ENCODE data around the gene RGS14. TPM values are rescaled to one million over a fixed set of nuclear protein-coding genes. Genes with fewer than 3 reads are reported as not detected.

Gene RGS14
- polyA plus RNA-seq, 5 donors, result 3.6 to 14.0 (median 8.5) TPM

DNA sequence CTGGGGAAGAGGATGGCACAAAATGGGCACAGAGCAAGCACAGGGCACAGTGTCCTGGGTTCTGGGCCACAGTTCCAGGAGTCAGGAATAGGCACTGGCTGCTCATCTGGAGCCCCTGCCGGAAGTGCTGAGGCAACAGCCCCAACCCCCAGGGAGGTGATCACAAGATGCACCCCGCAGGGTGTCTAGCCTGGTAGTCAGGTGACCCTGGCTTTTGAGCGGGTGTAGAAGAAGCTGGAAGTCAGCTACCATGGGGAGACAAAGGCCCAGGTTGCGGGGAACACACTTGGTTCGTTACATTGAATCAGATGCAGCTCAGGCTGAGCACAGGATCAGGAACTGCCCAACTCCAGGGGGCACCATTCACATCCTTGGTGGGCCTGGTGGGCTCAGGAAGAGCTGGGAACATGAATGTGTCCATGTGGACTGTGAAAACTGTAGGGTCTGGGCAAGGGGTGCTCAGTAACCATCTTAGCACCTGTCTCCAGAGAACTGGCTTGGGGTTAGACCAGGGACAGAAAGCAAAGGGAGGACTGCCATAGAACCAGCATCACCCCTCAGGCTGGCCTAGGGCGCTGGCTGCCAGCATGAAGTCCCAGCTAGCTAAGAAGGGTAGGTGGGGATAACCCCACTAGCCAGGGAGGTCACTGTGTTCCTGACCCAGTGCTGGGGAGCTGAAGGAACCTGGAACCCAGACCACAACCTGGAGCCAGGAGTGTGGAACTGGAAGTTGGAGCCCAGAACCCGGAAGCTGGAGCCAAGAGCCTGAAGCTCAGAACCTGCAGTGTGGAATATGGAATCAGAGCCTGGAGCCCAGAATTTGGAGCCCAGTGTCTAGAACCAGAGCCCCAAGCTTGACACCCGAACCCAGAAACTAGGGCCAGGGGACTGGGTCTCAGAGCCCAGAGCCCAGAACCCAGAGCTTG is 20.4 kb downstream of the RGS14 start:
- DNase-seq, result no peak

DNA sequence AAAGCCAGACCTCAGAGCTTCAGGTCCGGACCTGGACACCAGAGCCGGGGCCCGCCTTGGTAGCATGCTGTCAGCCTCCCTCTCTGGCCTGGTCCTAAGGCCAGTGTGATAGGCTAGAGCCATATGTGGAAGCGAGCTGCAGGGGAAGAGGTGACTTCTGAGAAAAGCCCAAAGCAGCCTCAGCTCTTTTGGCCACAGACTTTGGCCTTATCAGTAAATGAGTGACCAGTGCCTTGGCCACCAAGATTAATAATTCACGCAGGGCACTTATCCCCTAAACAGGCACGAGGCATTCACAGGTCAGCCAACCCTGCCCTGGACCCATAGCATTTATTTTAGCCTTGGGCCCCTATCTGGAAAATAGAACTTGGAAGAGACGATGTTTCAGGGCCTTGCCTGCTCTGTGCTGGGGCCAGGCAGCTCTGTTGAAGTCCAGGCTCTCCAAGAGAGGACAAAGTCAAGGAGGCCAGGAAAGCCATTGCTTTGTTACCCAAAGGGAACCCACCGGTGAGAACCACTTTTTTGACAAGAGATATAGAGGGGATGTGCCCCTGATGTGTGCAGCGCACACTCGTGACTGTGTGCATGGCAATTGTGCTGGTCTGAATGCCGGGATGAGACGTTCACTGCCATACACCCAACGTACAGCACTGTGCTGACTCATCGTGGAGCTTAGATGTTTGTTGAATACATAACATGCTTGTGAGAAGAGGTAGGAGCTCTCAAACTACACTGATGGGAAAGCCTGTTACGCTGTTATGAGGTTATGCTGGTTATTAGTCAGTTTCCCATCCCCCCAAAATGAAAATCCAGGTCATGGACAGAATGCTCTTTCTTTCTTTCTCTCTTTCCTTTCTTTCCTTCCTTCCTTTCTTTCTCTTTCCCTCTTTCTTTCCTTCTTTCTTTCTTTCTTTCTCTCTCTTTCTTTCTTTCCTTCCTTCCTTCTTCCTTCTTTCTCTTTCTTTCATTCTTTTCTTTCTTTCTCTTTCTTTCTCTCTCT is 21.5 kb downstream of the RGS14 start:
- DNase-seq, result no peak

DNA sequence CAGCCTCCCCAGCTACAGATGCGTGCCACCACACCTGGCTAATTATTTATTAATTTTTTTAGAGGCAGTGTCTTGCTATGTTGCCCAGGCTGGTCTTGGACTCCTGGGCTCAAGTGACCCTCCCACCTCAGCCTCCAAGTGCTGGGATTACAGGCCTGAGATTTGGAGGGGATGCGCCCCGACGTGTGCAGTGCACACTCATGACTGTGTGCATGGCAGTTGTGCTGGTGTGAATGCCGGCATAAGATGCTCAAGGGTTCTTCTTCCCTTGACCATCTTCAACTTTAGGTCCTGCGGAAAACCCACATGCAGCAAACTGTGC is 23.0 kb downstream of the RGS14 start:
- no peak for DNase-seq

DNA sequence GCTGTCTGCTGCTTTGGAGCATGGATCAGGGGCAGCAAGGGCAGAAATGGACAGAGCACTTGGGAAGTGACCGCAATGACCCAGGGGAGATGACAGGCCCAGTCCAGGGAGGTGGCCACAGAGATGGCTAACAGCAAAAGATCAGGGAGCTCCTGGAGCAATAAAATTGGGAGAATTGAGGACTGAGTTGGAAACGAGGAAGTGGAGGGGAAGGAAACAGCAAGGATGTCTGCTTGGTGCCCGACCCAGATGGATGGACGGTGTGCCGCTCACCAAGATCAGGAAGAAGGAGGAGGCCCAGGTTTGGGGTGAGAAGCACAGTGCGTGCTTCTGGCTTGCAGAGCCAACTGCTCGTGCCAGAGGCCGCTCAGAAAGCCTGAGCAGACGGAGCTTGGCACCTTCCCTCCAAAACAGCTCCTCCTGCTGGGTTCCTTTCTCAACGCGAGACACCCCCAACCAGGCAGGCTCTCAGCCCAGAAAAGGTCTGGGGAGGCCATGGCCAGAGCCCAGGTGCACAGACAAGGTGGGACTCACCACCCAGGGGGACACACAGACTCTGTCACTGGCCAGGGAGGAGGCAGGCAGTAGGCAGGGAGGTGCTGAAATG is 24.8 kb downstream of the RGS14 start:
- DNase-seq, result no peak

DNA sequence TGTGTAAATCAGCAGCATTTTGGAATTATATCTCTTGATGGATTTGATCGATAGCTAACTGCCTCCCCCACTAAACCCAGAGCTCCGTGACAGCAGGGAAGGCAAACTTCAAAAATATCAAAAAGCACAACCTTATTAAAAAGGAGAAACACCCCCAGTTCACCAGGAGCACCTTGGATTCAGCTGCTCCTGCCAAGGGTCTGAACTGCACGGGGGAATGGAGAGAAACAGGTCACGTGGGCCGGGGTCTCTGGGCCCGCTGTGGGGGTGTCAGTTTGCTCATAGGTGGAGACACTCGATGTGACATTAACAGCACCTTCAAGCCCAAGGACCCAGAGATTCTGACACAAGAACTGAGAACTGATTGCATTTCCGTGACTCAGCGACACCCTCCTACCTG is 25.5 kb downstream of the RGS14 start:
- DNase-seq, result no peak

DNA sequence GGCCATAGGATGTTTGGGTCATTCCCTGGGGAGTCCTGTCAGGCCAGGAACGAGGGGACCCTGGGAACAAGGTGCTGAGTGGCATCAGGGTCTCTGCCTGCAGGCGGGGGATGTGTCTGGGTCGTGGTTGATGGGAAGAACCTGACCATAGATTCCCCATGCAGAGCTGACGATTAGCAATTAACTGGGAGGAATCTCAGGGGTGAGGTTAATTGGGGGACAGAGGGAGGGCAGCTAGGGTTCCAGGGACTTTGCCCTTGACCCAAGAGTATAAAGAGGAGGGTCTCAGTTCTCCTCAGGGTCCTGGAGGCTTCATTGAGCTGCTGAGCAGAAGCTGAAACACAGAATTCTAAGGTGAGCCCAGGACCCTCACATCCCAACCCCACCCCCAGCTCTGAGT is 26.4 kb downstream of the RGS14 start, which contains the start of gene SLC34A1:
Gene SLC34A1, plus strand, starts transcription at position 301 of the 400 bp plus-strand sequence. CDS start 1,308 bp downstream, outside the sequence.
- DNase-seq, result no peak

DNA sequence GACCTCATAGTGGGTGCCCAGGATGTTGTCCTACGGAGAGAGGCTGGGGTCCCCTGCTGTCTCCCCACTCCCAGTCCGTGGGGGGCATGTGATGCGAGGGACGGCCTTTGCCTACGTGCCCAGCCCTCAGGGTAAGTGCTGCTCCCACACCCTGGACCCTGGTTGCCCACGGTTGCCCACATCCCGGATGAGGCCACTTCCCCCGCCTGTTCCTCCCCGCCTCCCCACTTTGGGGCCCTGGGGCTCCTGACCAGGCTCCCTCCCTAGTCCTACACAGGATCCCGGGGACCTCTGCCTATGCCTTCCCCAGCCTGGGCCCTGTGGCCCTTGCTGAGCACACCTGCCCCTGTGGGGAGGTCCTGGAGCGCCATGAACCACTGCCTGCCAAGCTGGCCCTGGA is 28.0 kb downstream of the RGS14 start:
- no peak for DNase-seq

DNA sequence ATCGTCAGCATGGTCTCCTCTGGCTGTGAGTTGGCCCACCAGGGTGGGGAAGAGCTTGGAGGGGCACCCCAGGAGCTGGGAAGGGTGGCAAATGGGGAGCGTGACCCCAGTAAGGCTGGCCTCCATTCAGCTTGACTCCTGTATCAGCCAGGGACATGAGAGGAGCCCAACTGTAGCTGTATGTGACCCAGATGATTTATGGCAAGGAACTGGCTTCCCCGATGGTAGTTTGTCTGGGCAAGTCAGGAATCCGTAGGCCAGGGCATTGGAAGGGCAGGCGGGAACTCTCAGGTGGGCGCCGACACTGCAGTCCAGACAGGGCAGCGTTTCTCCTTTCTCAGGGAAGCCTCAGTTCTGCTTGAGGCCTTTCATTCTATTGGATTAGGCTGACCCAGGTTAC is 28.8 kb downstream of the RGS14 start:
- DNase-seq, result no peak

DNA sequence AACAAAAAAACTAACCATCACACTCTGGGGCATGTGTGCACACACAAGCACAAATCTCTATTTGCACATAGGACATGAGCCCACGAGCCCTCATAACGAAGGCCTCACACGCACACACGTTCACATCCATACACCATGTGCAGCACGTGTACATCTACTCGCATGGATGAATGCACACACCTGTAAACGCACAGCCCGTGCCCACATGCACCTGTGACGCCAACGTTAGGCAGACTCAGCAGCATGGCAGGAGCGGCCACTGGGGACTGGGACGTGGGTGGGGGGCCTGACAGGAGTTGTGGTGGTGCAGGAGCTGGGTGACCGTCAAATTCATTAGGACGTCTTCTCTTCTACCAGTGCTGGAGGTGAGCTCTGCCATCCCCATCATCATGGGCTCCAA is 29.7 kb downstream of the RGS14 start:
- no peak for DNase-seq

DNA sequence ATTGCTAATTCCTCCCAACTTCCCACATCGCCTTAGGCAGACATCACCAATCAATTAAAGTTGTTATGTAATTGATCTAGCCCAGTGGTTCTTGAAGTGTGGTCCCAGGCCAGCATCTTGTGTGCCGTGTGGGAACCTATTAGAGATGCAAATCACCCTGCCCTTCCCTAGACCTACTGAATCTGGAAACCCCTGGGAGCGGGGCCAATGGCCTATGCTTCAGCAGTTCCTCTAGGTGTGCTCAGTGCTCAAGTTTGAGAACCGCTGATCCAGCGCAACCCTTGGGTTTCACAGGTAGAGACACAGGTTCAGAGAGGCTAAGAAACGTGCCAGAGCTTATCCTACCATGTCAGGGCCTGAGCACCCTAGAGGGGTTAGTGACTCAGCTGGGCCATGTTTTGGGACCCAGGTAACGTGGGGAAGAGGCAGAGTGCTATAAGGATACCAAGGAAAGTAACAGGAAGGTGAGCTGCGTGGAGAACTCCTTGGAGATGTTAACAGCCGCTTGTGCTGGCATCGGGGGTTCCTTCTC is 30.9 kb downstream of the RGS14 start:
- DNase-seq, result no peak

DNA sequence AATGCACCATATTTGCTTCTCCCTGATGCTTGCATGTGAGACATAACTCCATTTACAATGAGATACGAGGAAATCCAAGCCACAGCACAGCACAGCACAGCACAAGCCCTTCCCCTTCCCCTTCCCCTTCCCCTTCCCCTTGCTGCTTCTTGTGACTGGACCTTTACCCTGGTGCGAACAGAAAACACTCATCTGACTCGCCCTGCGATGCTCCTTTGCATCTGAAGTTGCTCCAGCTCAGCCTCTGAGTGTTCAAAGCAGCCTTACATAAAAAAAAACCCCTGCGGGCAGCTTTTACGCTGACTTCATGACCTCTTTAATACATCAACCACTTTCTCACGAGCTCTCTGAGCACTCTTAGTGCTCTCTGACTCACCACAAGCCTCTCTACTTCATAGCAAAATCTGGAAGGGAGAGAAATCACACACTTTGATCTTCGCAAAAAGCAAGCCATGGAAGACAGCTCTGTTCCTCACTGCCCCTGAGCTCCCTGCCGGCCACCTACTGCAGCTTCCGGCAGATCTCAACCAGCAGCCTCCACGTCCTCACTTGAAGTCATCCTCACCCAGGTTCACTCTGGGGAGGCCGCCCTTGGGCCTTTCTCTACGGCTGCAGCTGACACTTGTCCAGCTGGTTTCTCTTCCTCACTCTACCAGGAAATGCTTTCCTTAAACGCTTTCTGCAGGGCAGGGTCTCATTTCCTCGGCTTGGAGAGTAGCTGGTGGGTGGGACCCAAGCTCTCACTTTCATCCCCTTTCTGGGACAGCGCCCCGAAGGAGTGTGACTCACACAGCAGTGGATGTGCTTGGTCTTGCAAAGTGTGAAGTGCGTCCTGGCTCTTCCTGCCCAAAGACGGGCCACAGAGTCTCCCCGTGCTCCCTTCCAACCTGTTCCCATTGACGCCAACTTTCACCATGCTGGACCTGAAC is 31.8 kb downstream of the RGS14 start:
- DNase-seq, result no peak

DNA sequence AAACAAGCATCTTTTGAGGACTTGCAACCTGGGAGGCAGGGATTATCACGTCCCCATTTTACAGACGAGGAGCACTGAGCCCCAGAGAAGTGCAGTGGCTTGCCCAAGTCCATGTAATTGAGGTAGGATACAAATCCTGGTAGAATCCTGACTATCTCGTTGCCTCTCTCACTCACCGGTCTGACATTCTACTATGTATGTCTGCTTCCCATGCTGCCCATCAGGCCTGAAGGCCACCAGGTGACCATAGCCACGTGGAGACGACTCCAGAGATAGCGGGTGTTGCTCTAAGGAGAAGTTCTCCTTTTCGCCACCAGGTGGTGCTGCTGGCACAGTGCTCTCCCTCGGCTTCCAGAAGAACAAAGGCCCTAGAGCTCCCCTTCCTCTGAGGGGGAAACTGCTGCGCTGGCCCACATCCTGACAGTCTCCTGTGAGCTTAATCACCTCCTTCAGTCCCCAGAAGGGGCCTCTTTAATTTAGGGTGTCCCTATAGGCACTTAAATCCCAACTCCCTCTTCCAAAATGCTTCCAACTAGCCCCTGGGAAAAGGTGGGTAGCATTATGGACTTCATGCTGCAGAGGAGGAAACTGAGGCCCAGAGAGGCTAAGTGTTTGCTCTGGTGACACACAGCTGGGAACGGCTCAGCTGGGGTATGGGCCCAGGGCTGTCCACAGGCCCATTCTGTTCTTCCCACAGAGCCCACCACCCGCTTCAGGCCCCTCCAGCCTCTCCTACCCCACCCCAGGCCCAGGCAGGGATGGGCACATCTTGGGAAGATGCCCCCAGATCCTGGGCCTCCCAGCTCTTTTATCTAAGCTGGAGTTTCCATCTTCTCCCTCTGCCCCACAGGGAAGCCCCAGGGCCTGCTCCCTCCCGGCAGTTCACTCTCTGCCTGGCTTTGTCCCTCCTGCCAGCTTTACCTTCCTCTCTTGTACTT is 32.9 kb downstream of the RGS14 start:
- DNase-seq, result peak; percentile 77 to 84

DNA sequence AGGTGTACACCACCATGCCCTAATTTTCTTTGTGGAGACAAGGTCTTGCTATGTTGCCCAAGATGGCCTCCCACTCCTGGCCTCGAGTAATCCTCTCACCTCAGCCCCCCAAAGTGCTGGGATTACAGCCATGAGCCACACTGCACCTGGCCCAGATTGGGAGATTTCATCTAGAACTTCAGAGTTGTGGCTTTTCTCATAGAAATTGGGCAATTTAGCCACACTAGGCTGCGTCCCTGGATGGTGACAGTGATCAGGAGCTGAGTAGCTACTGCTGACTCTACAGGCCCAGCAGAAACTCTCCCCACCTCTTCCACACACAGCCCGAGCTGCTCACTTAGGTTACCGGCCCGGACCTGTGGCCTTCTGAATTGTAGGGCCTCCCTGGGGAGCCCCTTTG is 35.0 kb downstream of the RGS14 start:
- DNase-seq, result no peak

DNA sequence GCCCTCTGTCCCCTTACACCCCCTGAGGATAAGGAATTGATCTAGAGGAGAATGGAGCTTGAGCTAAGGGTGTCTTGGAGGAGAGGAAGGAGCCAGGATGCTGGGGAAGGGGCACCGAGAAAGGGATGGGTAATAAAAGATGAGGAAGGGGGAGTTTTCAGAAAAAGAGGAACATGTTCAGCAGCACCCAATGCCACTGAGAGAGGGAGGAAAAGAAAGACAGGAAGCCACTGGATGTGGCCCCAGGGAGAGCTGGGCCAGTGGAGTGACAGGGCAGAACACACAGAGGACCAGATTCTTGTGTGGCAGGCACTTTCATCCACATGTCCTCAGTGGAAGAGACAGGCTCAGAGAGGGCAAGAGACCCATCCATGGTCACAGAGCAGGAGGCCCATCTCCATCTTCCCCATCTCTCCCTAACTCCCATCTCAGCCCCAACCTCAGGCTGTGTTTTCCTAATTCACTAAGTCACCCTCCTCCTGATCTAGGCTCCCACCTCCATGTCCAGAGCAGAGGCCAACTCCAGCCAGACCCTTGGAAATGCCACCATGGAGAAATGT is 35.6 kb downstream of the RGS14 start:
- no peak for DNase-seq

DNA sequence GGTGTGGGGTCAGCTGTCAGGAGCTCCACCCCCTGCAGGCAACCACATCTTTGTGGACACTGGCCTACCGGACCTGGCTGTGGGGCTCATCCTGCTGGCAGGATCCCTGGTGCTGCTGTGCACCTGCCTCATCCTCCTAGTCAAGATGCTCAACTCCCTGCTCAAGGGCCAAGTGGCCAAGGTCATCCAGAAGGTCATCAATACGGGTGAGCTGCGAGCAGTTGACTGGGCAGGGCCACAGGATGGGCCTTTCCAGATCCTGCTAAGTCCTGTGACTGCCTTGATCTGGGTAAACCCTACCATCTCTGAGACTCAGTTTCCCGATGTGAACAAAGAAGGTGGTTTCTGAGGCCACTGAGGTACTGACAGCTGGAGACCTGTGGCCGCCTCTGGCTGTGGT is 36.3 kb downstream of the RGS14 start:
- no peak for DNase-seq

DNA sequence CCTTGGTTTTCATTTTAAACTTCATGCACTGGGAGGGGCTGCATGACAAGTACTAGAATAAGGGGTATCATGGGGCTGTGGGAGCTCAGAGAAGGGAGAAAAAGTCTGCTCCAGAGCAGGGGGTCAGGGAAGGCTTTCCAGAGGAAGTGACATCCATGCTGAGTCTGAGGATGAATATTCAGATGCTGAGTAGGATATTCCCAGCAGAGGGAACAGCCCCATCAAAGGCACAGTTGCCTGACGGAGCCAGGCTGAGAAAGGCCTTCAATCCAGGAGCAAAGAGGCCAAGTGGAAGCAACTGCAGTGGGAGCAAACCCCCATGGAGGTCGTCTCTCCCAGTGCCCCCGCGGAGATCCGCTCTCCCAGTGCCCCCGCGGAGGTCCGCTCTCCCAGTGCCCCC is 38.4 kb downstream of the RGS14 start:
- no peak for DNase-seq

DNA sequence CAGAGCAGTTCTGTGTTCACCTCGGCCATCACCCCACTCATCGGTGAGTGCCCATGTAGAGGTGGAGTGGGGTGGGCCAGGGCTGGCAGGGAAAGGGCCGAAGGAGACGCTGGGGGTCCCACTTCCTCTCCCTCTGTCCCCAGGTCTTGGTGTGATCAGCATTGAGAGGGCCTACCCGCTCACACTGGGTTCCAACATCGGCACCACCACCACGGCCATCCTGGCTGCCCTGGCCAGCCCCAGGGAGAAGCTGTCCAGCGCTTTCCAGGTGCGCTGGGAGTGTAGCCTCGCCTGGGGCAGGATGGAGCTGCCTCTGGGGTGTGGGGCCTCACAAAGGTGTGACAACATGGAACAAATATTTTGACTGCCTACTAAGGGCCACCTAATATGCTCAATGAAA is 39.1 kb downstream of the RGS14 start:
- DNase-seq, result no peak

DNA sequence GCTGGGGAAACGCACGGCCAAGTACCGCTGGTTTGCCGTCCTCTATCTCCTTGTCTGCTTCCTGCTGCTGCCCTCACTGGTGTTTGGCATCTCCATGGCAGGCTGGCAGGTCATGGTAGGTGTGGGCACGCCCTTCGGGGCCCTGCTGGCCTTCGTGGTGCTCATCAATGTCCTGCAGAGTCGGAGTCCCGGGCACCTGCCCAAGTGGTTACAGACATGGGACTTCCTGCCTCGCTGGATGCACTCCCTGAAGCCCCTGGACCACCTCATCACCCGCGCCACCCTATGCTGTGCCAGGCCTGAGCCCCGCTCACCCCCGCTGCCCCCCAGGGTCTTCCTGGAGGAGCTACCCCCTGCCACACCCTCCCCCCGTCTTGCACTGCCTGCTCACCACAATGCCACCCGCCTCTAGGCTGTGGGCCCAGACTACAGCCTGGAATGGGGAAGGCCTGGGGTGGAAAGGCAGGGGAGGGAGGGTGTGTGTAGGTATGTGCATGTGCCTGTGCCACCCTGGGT is 40.2 kb downstream of the RGS14 start:
- no peak for DNase-seq

Data from right lung (tissue), 5 donors.